K562 (cell line): ENCODE results near the gene GIT2. TPM values are rescaled to one million over a fixed set of nuclear protein-coding genes. Genes with fewer than 3 reads are reported as not detected.

Experiments used
- BRF1 ChIP-seq: IDR thresholded peaks from 3 replicates; pipeline ENCODE4 v1.6.1; 2011; ENCODE audit warnings: borderline replicate concordance, mild to moderate bottlenecking; ENCODE audit not compliant: insufficient read length; ENCODE audit errors: extremely low read depth
- NFIX ChIP-seq: fragments of 250-450 bp; sonication (Bioruptor Pico); IDR thresholded peaks from 2 replicates; pipeline ENCODE4 v1.4.0; 2020; ENCODE audit warnings: low read depth, mild to moderate bottlenecking, moderate library complexity
- ZNF408 ChIP-seq: fragments of 250-450 bp; sonication (Bioruptor Pico); IDR thresholded peaks from 2 replicates; pipeline ENCODE4 v1.4.0; 2020; ENCODE audit warnings: low read depth, mild to moderate bottlenecking, moderate library complexity
- polyA plus RNA-seq, 8 experiments: library from polyadenylated mRNA; depleted of rRNA in 4 of 8; stranded (reverse) in 5 of 8; unstranded in 3 of 8; fragments of >200 nt; fragmentation: Nextera tagmentation in 2 of 8; fragmentation: Illumina TruSeq in 1 of 8; extraction: Ambion mirVana in 2 of 8; extraction: Trizol in 1 of 8; gene quantifications; 2 replicates each; pipeline versions ENCODE4 v1.2.1 to v1.2.3, GENCODE V29; 2011 to 2014; ENCODE audit warnings: inconsistent platforms in 1 of 8, missing spikeins in 1 of 8
- total RNA-seq, 7 experiments: library from RNA; depleted of rRNA in 6 of 7; stranded (reverse); fragments of >200 nt in 6 of 7; fragmentation: Illumina TruSeq in 2 of 7; extraction: Trizol in 2 of 7; gene quantifications; 2 replicates each; pipeline versions ENCODE4 v1.2.1 to v1.2.3, GENCODE V29; 2011 to 2021; ENCODE audit warnings: low replicate concordance in 1 of 7
- TF ChIP-seq, protein P1 (sequence below): IDR thresholded peaks from 2 replicates; pipeline ENCODE4 v1.6.1; 2016; ENCODE audit warnings: missing genetic modification characterization, missing compliant biosample characterization
- TF ChIP-seq, protein P2 (sequence below): fragments of 450-650 bp; IDR thresholded peaks from 2 replicates; pipeline ENCODE4 v1.6.1; 2017; ENCODE audit warnings: mild to moderate bottlenecking, moderate library complexity
- TF ChIP-seq, protein P3 (sequence below), 2 experiments: IDR thresholded peaks; 2 replicates each; pipeline ENCODE4 v1.6.1; 2011; ENCODE audit warnings: borderline replicate concordance in 1 of 2, control low read depth in 1 of 2, low read depth in 1 of 2, low read length in 1 of 2, mild to moderate bottlenecking in 1 of 2, mixed read lengths in 1 of 2, moderate library complexity in 1 of 2; ENCODE audit not compliant: insufficient read depth in 1 of 2, insufficient read length in 1 of 2, poor library complexity in 1 of 2, severe bottlenecking in 1 of 2; ENCODE audit errors: extremely low read depth in 1 of 2

GIT2 gene
- total and polyA plus RNA-seq, 9 of the 15 experiments (the other 6 are each of a cell fraction or from before 2014, with no cell fraction given): 4.0 to 30.4 (median 23.5) TPM

DNA sequence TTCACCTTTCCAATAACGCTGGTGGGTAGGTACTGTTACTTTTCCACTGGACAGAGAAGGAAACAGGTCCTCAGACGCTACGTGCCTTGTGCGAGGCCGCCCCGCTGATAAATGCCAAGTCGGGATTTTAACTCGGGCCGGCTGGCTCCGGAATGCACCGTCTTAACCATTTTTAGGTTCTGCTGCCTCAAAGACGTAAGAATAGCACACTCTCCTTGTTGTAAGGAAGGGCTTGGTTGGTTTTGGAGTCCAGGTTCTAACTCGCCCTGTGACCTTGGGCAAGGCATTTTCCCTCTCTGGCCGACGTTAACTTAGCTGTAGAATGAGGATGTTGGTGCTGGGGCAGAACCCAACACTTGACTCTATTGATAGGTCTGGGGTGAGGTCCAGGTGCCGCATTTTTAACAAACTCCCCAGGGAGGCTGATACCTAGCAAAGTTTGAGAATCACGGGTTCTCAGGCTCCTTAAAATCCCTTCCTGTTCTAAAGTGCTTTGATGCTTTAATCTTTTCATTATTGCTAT is 3.9 kb upstream of the GIT2 start (continued):
- TF ChIP-seq, protein P1, sequence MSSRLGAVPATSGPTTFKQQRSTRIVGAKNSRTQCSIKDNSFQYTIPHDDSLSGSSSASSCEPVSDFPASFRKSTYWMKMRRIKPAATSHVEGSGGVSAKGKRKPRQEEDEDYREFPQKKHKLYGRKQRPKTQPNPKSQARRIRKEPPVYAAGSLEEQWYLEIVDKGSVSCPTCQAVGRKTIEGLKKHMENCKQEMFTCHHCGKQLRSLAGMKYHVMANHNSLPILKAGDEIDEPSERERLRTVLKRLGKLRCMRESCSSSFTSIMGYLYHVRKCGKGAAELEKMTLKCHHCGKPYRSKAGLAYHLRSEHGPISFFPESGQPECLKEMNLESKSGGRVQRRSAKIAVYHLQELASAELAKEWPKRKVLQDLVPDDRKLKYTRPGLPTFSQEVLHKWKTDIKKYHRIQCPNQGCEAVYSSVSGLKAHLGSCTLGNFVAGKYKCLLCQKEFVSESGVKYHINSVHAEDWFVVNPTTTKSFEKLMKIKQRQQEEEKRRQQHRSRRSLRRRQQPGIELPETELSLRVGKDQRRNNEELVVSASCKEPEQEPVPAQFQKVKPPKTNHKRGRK: no peak
- TF ChIP-seq ZNF408 (no peak), BRF1 (no peak), NFIX (no peak)
- TF ChIP-seq, protein P2, sequence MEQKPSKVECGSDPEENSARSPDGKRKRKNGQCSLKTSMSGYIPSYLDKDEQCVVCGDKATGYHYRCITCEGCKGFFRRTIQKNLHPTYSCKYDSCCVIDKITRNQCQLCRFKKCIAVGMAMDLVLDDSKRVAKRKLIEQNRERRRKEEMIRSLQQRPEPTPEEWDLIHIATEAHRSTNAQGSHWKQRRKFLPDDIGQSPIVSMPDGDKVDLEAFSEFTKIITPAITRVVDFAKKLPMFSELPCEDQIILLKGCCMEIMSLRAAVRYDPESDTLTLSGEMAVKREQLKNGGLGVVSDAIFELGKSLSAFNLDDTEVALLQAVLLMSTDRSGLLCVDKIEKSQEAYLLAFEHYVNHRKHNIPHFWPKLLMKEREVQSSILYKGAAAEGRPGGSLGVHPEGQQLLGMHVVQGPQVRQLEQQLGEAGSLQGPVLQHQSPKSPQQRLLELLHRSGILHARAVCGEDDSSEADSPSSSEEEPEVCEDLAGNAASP: no peak
- TF ChIP-seq, protein P3, sequence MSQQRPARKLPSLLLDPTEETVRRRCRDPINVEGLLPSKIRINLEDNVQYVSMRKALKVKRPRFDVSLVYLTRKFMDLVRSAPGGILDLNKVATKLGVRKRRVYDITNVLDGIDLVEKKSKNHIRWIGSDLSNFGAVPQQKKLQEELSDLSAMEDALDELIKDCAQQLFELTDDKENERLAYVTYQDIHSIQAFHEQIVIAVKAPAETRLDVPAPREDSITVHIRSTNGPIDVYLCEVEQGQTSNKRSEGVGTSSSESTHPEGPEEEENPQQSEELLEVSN (IDR thresholded peaks at IDR 0.05; ENCODE audit: borderline replicate concordance in 1 of 2, extremely low read depth in 1 of 2, insufficient read depth in 1 of 2, insufficient read length in 1 of 2, low read depth in 1 of 2, low read length in 1 of 2, poor library complexity in 1 of 2, severe bottlenecking in 1 of 2): peak in 1 of 2 experiments; percentile 12
